Measurements from ENCODE around the gene SPRY1. TPM values are rescaled to one million over a fixed set of nuclear protein-coding genes. Genes with fewer than 3 reads are reported as not detected.

Gene SPRY1
- total RNA-seq, 1 donor from 2014 or later: 86.6 TPM

GRCh38 chr4:123386609-123387008 is 10.0 kb upstream of the SPRY1 start:
- intact Hi-C loops (cut with DNase I): no loop called here
- Histone ChIP-seq H3K4me3 (no peak overlapping the region), H3K9me3 (no peaks in the 10 kb centered on the region), H3K27me3 (ENCODE audit: low read depth) (no peaks in the 10 kb centered on the region), H3K27ac (no peak overlapping the region), H3K4me1 (no peaks in the 10 kb centered on the region), H3K36me3 (no peaks in the 10 kb centered on the region)
- ATAC-seq: peak in 1 of 2 donors; percentile 43
- no peak for DNase-seq
- no peak for TF ChIP-seq CTCF (IDR thresholded peaks at IDR 0.05)

GRCh38 chr4:123390846-123391456 is 5.6 kb upstream of the SPRY1 start:
- H3K4me3 ChIP-seq: no peak overlapping the region
- ATAC-seq: no peak
- H3K9me3 ChIP-seq: no peaks in the 10 kb centered on the region
- H3K4me1 ChIP-seq: no peaks in the 10 kb centered on the region
- peak; percentile 50 for TF ChIP-seq CTCF (IDR thresholded peaks at IDR 0.05)
- H3K27ac ChIP-seq: no peak overlapping the region
- no peak for DNase-seq
- H3K27me3 ChIP-seq (ENCODE audit: low read depth): no peaks in the 10 kb centered on the region
- no peaks in the 10 kb centered on the region for H3K36me3 ChIP-seq
- intact Hi-C loops (cut with DNase I): loop anchor here (10.0 kb wide), 1 partner anchor 274 kb away; no protein-coding TSS in a partner anchor

GRCh38 chr4:123393721-123394120 is 2.9 kb upstream of the SPRY1 start:
- no peak for DNase-seq
- intact Hi-C loops (cut with DNase I): loop anchor here (10.0 kb wide), 1 partner anchor 271 kb away; no protein-coding TSS in a partner anchor
- Histone ChIP-seq H3K27me3 (ENCODE audit: low read depth) (no peaks in the 10 kb centered on the region), H3K4me1 (no peaks in the 10 kb centered on the region), H3K9me3 (no peaks in the 10 kb centered on the region), H3K36me3 (no peaks in the 10 kb centered on the region), H3K27ac (no peak overlapping the region), H3K4me3 (no peak overlapping the region)
- ATAC-seq: no peak
- no peak for TF ChIP-seq CTCF (IDR thresholded peaks at IDR 0.05)

GRCh38 chr4:123397144-123398065 is 810 bp downstream of the SPRY1 start:
- Histone ChIP-seq H3K4me1 (no peaks in the 10 kb centered on the region), H3K4me3 (peak overlapping the region; percentile 75), H3K36me3 (peaks cover 9% of the 10 kb centered on the region), H3K27ac (peak overlapping the region; percentile 93), H3K9me3 (no peaks in the 10 kb centered on the region), H3K27me3 (ENCODE audit: low read depth) (no peaks in the 10 kb centered on the region)
- intact Hi-C loops (cut with DNase I): loop anchor here (10.0 kb wide), 1 partner anchor 267 kb away; no protein-coding TSS in a partner anchor
- ATAC-seq (peak; percentile 57 to 58), DNase-seq (peak; percentile 76)
- no peak for TF ChIP-seq CTCF (IDR thresholded peaks at IDR 0.05)

GRCh38 chr4:123398066-123398852 is 1.7 kb downstream of the SPRY1 start:
- ATAC-seq (peak; percentile 85 to 90), DNase-seq (peak; percentile 84)
- Histone ChIP-seq H3K27me3 (ENCODE audit: low read depth) (no peaks in the 10 kb centered on the region), H3K9me3 (no peaks in the 10 kb centered on the region), H3K4me3 (peak overlapping the region; percentile 75), H3K4me1 (peaks cover 4% of the 10 kb centered on the region), H3K36me3 (peaks cover 18% of the 10 kb centered on the region), H3K27ac (peak overlapping the region; percentile 93)
- intact Hi-C loops (cut with DNase I): loop anchor here (10.0 kb wide), 1 partner anchor 267 kb away; no protein-coding TSS in a partner anchor
- peak; percentile 59 for TF ChIP-seq CTCF (IDR thresholded peaks at IDR 0.05)
